Testis (tissue), 3 donors: ENCODE results near the gene SLC24A3. TPM values are rescaled to one million over a fixed set of nuclear protein-coding genes. Genes with fewer than 3 reads are reported as not detected.

Experiments used
- DNase-seq: peaks from one replicate; pipeline ENCODE4 v3.0.0-alpha.2; 2019
- H3K27ac ChIP-seq, 2 donors: fragments of 200-600 bp; sonication (generic); one replicate each; pipeline ENCODE4 v1.5.1; 2019
- H3K27me3 ChIP-seq: fragments of 200-600 bp; sonication (generic); one replicate; pipeline ENCODE4 v1.5.1; 2019
- H3K36me3 ChIP-seq: fragments of 200-600 bp; sonication (generic); one replicate; pipeline ENCODE4 v1.5.1; 2017; ENCODE audit warnings: low read depth; ENCODE audit errors: missing control alignments
- H3K4me1 ChIP-seq: fragments of 200-600 bp; sonication (generic); one replicate; pipeline ENCODE4 v1.5.1; 2019
- H3K4me3 ChIP-seq, 2 donors: fragments of 200-600 bp; sonication (generic); one replicate each; pipeline ENCODE4 v1.5.1; 2017 to 2019
- H3K9me3 ChIP-seq: fragments of 200-600 bp; sonication (generic); one replicate; pipeline ENCODE4 v1.5.1; 2017
- POLR2A ChIP-seq: fragments of 450-650 bp; IDR thresholded peaks from one replicate; pipeline ENCODE4 v1.6.1; 2017; ENCODE audit warnings: antibody characterized with exemption, mild to moderate bottlenecking, moderate library complexity
- WGBS, 2 donors: methylation state at CpG; one replicate each; pipeline ENCODE4 v1.1.5; 2018; 5-methylcytosine and 5-hydroxymethylcytosine counted together
- intact Hi-C: fragments of 100-400 bp; cut with DNase I; formaldehyde crosslinking; loops from one replicate; pipeline ENCODE4 v1.15.1; 2023; ENCODE audit warnings: low total_unique reads
- polyA plus RNA-seq: library from polyadenylated mRNA; stranded (reverse); fragments of 350-450 nt; fragmentation: Illumina TruSeq; extraction: RNeasy Lipid Tissue Mini Kit (QIAGEN cat#74804); gene quantifications from one replicate; pipeline ENCODE4 v1.2.3, GENCODE V29; 2014; ENCODE audit warnings: low read depth, low replicate concordance; ENCODE audit not compliant: insufficient read depth
- total RNA-seq, 2 donors: library from RNA; depleted of rRNA; stranded (reverse); fragments of >200 nt; gene quantifications; one replicate each; pipeline ENCODE4 v1.2.3, GENCODE V29; 2016
- TF ChIP-seq, protein P1 (sequence below), 3 experiments: fragments of 450-650 bp in 2 of 3; fragments of 200-600 bp in 1 of 3; sonication (generic) in 1 of 3; IDR thresholded peaks; one replicate each; pipeline ENCODE4 v1.5.1; 2016 to 2019; ENCODE audit warnings: antibody characterized with exemption in 3 of 3, mild to moderate bottlenecking in 2 of 3, moderate library complexity in 1 of 3

Gene SLC24A3
- total and polyA plus RNA-seq, 3 donors from 2014 or later = 2.4 to 4.5 (median 3.8) TPM

DNA sequence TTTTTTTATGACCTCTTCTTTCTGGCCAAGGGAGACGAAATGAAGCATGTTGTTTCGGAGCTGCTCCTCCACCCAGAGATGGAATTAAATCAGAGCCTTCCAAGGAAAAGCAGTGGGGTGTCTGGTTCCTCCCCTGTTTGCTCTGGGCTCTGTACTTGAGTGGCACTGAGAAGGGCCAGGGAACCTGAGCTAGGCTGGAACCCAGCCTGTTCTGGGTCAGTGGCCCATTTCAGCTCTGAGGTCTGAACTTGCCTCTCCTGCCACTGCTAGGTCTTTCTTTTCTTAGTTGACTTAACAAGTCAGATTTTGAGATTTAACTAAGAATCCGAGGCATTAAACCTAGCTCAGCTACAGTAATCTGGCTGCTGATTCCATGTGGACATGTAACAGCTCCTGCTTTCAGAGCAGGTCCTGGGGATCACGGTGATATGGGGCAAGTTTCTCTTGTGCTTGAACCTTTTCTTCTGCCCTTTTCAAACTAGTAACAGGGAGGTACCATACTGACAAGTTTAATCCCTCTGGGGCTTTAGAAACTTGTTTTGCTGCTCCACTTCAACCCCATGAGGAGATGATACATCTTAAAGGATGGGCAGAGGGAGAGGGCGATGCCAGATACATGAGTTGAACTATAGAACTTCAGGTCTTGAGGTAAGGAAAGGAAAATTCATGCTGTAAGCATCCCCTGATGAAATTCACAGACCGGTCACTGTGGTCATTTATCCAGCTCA is 101.1 kb downstream of the SLC24A3 start:
- intact Hi-C loops = no loop called here
- Histone ChIP-seq H3K36me3 (no peaks in the 10 kb centered on the region), H3K27ac (no peak overlapping the region), H3K9me3 (no peaks in the 10 kb centered on the region), H3K4me3 (no peak overlapping the region), H3K4me1 (no peaks in the 10 kb centered on the region), H3K27me3 (no peaks in the 10 kb centered on the region)
- 82 to 87% methylated on average over 6 of the region's 6 CpGs for WGBS, 2 donors
- no peak for DNase-seq
- TF ChIP-seq, protein P1, sequence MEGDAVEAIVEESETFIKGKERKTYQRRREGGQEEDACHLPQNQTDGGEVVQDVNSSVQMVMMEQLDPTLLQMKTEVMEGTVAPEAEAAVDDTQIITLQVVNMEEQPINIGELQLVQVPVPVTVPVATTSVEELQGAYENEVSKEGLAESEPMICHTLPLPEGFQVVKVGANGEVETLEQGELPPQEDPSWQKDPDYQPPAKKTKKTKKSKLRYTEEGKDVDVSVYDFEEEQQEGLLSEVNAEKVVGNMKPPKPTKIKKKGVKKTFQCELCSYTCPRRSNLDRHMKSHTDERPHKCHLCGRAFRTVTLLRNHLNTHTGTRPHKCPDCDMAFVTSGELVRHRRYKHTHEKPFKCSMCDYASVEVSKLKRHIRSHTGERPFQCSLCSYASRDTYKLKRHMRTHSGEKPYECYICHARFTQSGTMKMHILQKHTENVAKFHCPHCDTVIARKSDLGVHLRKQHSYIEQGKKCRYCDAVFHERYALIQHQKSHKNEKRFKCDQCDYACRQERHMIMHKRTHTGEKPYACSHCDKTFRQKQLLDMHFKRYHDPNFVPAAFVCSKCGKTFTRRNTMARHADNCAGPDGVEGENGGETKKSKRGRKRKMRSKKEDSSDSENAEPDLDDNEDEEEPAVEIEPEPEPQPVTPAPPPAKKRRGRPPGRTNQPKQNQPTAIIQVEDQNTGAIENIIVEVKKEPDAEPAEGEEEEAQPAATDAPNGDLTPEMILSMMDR (IDR thresholded peaks at IDR 0.05) = no peak
- TF ChIP-seq POLR2A = no peak

- TF ChIP-seq, protein P1 (IDR thresholded peaks at IDR 0.05) = no peak
- no peak for TF ChIP-seq POLR2A
- Histone ChIP-seq H3K36me3 (no peaks in the 10 kb centered on the region), H3K27ac (no peak overlapping the region), H3K27me3 (no peaks in the 10 kb centered on the region), H3K4me1 (no peaks in the 10 kb centered on the region), H3K4me3 (no peak overlapping the region), H3K9me3 (no peaks in the 10 kb centered on the region)
- WGBS, 2 donors = 74 to 91% methylated on average over 7 of the region's 7 CpGs
- intact Hi-C loops = no loop called here
- no peak for DNase-seq
Measured at GRCh38 chr20:19314621-19315020, 102.2 kb downstream of the SLC24A3 start.

DNA sequence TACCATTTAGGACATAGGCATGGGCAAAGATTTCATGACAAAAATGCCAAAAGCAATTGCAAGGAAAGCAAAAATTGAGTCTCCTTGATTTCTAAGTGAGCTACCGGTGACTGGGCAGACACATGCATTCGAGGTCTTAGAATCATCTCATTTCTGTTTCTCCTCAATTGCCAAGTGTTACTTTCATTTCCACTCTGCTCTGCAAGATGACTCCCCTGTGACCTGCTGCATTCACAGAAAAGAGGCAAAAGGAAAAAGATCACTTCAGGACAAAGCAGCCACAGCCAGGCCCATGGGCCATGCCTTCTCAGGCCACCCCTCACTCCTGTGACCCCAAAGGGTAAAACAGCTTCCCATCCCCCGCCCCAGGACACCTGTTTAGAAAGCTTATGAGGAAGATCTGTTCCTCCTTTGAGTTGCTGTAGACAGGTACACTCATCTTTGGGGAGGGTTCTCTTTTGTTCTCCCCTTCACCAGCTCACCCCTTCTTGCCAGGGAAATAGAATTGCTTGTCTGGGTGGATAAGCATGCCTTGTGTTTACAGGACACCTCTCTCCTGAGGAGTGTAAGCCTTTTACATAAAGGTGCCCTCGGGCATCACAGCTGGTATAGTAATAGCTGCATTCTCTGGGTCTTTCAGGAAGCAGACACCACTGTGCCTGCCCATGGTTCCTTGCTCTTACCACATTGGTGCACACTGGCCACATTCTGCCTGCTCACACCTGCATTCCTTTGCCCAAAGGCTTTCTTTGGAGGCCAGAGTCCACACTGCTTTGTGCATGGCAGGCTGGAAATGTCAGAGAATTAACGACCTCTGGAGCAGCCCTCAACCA is 105.0 kb downstream of the SLC24A3 start:
- H3K9me3 ChIP-seq = no peaks in the 10 kb centered on the region
- no peak overlapping the region for H3K4me3 ChIP-seq
- H3K4me1 ChIP-seq = no peaks in the 10 kb centered on the region
- DNase-seq = no peak
- intact Hi-C loops = no loop called here
- no peaks in the 10 kb centered on the region for H3K27me3 ChIP-seq
- WGBS, 2 donors = 64 to 73% methylated on average over 5 of the region's 5 CpGs
- H3K36me3 ChIP-seq = no peaks in the 10 kb centered on the region
- H3K27ac ChIP-seq = no peak overlapping the region
- TF ChIP-seq POLR2A = no peak
- TF ChIP-seq, protein P1 (IDR thresholded peaks at IDR 0.05) = no peak

DNA sequence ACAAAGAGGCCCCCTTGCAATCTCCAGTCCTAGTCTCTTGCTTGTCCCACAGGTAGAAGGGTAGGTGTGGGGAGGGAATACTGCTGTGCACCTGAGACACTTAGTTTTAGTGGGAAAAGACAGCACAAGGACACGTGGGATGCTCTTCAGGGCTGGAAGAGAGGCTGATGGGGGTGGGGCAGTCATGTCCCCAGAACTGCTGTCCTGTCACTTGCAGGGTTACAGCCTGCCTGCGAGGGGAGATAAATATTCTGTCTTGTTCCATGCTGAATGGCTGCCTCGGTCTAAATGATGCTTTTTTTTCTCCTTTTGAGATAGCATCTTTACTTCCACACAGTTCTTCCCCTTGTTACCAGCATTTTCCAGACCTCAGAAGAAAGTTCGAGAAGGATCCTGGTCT is 106.2 kb downstream of the SLC24A3 start:
- TF ChIP-seq POLR2A = no peak
- TF ChIP-seq, protein P1 (IDR thresholded peaks at IDR 0.05) = no peak
- H3K4me1 ChIP-seq = no peaks in the 10 kb centered on the region
- H3K27me3 ChIP-seq = no peaks in the 10 kb centered on the region
- DNase-seq = no peak
- 62 to 78% methylated on average over 4 of the region's 4 CpGs for WGBS, 2 donors
- no peak overlapping the region for H3K4me3 ChIP-seq
- H3K27ac ChIP-seq = no peak overlapping the region
- H3K36me3 ChIP-seq = no peaks in the 10 kb centered on the region
- H3K9me3 ChIP-seq = no peaks in the 10 kb centered on the region
- intact Hi-C loops = no loop called here
